HEK293 (cell line): ENCODE results near the gene SLC25A41.

ENCODE experiments used
- CTCF ChIA-PET: fragments of 350-600 bp; formaldehyde crosslinking; extraction: SDS; loops from one replicate; lab custom pipeline; 2021; ENCODE audit warnings: antibody characterized with exemption; lab: Yijun Ruan, JAX
- POLR2A ChIA-PET: fragments of 300-600 bp; formaldehyde crosslinking; extraction: SDS; loops from one replicate; lab custom pipeline; 2020; ENCODE audit warnings: antibody characterized with exemption, inconsistent platforms; lab: Yijun Ruan, JAX
- H3K27ac ChIP-seq: fragments of 200-500 bp; sonication (Bioruptor generic); 2 replicates; pipeline ENCODE4 v1.5.1; 2014; ENCODE audit warnings: low read depth, low read length, control low read depth, inconsistent platforms; ENCODE audit errors: extremely low read depth
- H3K36me3 ChIP-seq, 2 experiments: fragments of 200-500 bp in 1 of 2; sonication (Bioruptor generic) in 1 of 2; 1 replicate in 1 of 2; 2 replicates in 1 of 2; pipeline ENCODE4 v1.5.1; 2014 to 2017; ENCODE audit warnings: inconsistent platforms in 2 of 2, low read length in 2 of 2; ENCODE audit not compliant: control insufficient read depth in 2 of 2, insufficient read depth in 1 of 2
- H3K4me1 ChIP-seq: fragments of 200-500 bp; sonication (Bioruptor generic); 2 replicates; pipeline ENCODE4 v1.5.1; 2014; ENCODE audit warnings: mild to moderate bottlenecking, low read length, inconsistent platforms; ENCODE audit not compliant: control insufficient read depth, insufficient read depth
- H3K4me3 ChIP-seq: 2 replicates; pipeline ENCODE4 v1.5.1; 2011; ENCODE audit warnings: low read depth, mild to moderate bottlenecking, control low read depth, low read length, moderate library complexity
- H3K9me3 ChIP-seq: fragments of 200-500 bp; sonication (Bioruptor generic); 2 replicates; pipeline ENCODE4 v1.5.1; 2014; ENCODE audit warnings: low read depth, low read length, inconsistent platforms; ENCODE audit not compliant: control insufficient read depth, insufficient read depth
- EGR2 ChIP-seq: fragments of 450-650 bp; formaldehyde crosslinking; IDR thresholded peaks from 2 replicates; pipeline ENCODE4 v1.5.1; 2016; ENCODE audit warnings: low read depth, missing biosample characterization, missing genetic modification characterization
- HOXC10 ChIP-seq: sonication (generic); formaldehyde crosslinking; IDR thresholded peaks from 2 replicates; pipeline ENCODE4 v1.8.1; 2023; ENCODE audit warnings: mild to moderate bottlenecking, missing genetic modification reagents
- OVOL3 ChIP-seq: fragments of 450-650 bp; formaldehyde crosslinking; IDR thresholded peaks from 2 replicates; pipeline ENCODE4 v1.5.1; 2016; ENCODE audit warnings: missing biosample characterization, missing genetic modification characterization
- SP3 ChIP-seq: fragments of 450-650 bp; formaldehyde crosslinking; IDR thresholded peaks from 2 replicates; pipeline ENCODE4 v1.5.1; 2016; ENCODE audit warnings: missing biosample characterization, missing genetic modification characterization
- ZBTB8A ChIP-seq: fragments of 450-650 bp; formaldehyde crosslinking; IDR thresholded peaks from 2 replicates; pipeline ENCODE4 v1.5.1; 2016; ENCODE audit warnings: missing biosample characterization, missing genetic modification characterization
- ZFHX2 ChIP-seq: fragments of 450-650 bp; formaldehyde crosslinking; conservative IDR thresholded peaks from 2 replicates; pipeline ENCODE4 v1.5.1; 2016; ENCODE audit warnings: missing biosample characterization, missing genetic modification characterization
- ZIC2 ChIP-seq: fragments of 450-650 bp; formaldehyde crosslinking; IDR thresholded peaks from 2 replicates; pipeline ENCODE4 v1.5.1; 2016; ENCODE audit warnings: missing biosample characterization, missing genetic modification characterization
- ZNF175 ChIP-seq: fragments of 450-650 bp; formaldehyde crosslinking; IDR thresholded peaks from 2 replicates; pipeline ENCODE4 v1.5.1; 2016; ENCODE audit warnings: missing biosample characterization, missing genetic modification characterization
- ZNF266 ChIP-seq: fragments of 450-650 bp; formaldehyde crosslinking; IDR thresholded peaks from 2 replicates; pipeline ENCODE4 v1.5.1; 2016; ENCODE audit warnings: missing biosample characterization, missing genetic modification characterization, low read depth
- ZNF311 ChIP-seq: fragments of 450-650 bp; formaldehyde crosslinking; IDR thresholded peaks from 2 replicates; pipeline ENCODE4 v1.5.1; 2017; ENCODE audit warnings: missing biosample characterization, missing genetic modification characterization, borderline replicate concordance
- ZNF426 ChIP-seq: fragments of 450-650 bp; formaldehyde crosslinking; IDR thresholded peaks from 2 replicates; pipeline ENCODE4 v1.5.1; 2017; ENCODE audit warnings: missing biosample characterization, missing genetic modification characterization, mild to moderate bottlenecking, inconsistent platforms, moderate library complexity
- ZNF433 ChIP-seq: fragments of 450-650 bp; formaldehyde crosslinking; IDR thresholded peaks from 2 replicates; pipeline ENCODE4 v1.5.1; 2016; ENCODE audit warnings: missing biosample characterization, missing genetic modification characterization, low read depth
- ZNF473 ChIP-seq: fragments of 450-650 bp; formaldehyde crosslinking; IDR thresholded peaks from 2 replicates; pipeline ENCODE4 v1.5.1; 2017; ENCODE audit warnings: missing biosample characterization, missing genetic modification characterization
- ZNF555 ChIP-seq: fragments of 450-650 bp; formaldehyde crosslinking; conservative IDR thresholded peaks from 2 replicates; pipeline ENCODE4 v1.5.1; 2017; ENCODE audit warnings: missing biosample characterization, mild to moderate bottlenecking, missing genetic modification characterization, inconsistent platforms
- ZNF623 ChIP-seq: fragments of 450-650 bp; formaldehyde crosslinking; IDR thresholded peaks from 2 replicates; pipeline ENCODE4 v1.5.1; 2016; ENCODE audit warnings: missing biosample characterization, missing genetic modification characterization
- ZNF664 ChIP-seq: fragments of 450-650 bp; formaldehyde crosslinking; IDR thresholded peaks from 2 replicates; pipeline ENCODE4 v1.5.1; 2016; ENCODE audit warnings: missing biosample characterization, missing genetic modification characterization
- ZNF776 ChIP-seq: fragments of 450-650 bp; formaldehyde crosslinking; IDR thresholded peaks from 2 replicates; pipeline ENCODE4 v1.5.0; 2017; ENCODE audit warnings: missing biosample characterization, missing genetic modification characterization, borderline replicate concordance
- ZXDB ChIP-seq: fragments of 450-650 bp; formaldehyde crosslinking; IDR thresholded peaks from 2 replicates; pipeline ENCODE4 v1.5.1; 2016; ENCODE audit warnings: missing biosample characterization, missing genetic modification characterization
- TF ChIP-seq, protein P1 (sequence below): fragments of 450-650 bp; formaldehyde crosslinking; conservative IDR thresholded peaks from 2 replicates; pipeline ENCODE4 v1.5.1; 2016; ENCODE audit warnings: low read depth, missing biosample characterization, missing genetic modification characterization
- TF ChIP-seq, protein P2 (sequence below): fragments of 450-650 bp; formaldehyde crosslinking; IDR thresholded peaks from 2 replicates; pipeline ENCODE4 v1.5.1; 2016; ENCODE audit warnings: missing biosample characterization, missing genetic modification characterization
- TF ChIP-seq, protein P3 (sequence below): fragments of 450-650 bp; formaldehyde crosslinking; IDR thresholded peaks from 2 replicates; pipeline ENCODE4 v1.5.1; 2017; ENCODE audit warnings: missing biosample characterization, missing genetic modification characterization

SLC25A41 gene

DNA sequence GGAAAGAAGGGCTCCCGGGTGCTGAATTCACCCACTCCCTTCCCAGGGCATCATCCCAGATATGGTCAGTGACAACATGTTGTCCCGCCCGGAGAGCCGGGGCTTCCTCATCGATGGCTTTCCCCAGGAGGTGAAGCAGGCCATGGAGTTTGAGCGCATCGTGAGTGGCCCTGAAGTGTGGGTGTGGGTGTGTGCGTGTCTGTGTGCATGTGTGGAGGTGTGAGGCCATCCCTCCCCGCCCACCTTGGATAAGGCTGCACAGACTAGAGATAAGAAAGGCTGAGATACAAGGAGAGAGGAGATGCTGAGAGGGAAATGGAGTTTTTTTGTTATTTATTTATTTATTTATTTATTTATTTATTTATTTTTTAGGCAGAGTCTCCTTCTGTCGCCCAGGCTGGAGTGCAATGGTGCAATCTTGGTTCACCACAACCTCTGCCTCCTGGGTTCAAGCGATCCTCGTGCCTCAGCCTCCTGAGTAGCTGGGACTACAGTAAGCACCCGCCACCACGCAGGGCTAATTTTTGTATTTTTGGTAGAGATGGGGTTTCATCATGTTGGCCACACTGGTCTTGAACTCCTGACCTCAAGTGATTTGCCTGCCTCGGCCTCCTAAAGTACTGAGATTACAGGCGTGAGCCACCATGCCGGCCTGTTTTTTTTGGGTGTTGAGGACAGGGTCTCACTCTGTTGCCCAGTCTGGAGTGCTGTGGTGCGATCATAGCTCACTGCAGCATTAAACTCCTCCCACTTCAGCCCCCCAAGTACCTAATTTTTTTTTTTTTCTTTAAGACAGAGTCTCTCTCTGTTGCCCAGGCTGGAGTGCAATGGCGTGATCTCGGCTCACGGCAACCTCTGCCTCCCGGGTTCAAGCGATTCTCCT lies 33.3 kb downstream of the SLC25A41 start (continued):
- TF ChIP-seq ZNF433 (tag by site-specific recombination) (peak; percentile 87), ZNF664 (tag by site-specific recombination) (peak; percentile 51; the same call in 1 of the 2 replicates), ZFHX2 (peak; percentile 89), ZXDB (peak; percentile 66; the same call in 1 of the 2 replicates), ZNF426 (tag by site-specific recombination) (peak; percentile 75), ZNF623 (peak; percentile 72), ZBTB8A (peak; percentile 72), ZNF555 (tag by site-specific recombination) (peak; percentile 76), OVOL3 (tag by site-specific recombination) (peak; percentile 32; the same call in 1 of the 2 replicates), ZNF266 (tag by site-specific recombination) (peak; percentile 26; the same call in 1 of the 2 replicates), EGR2 (tag by site-specific recombination) (peak; percentile 88)
- TF ChIP-seq, protein P1, sequence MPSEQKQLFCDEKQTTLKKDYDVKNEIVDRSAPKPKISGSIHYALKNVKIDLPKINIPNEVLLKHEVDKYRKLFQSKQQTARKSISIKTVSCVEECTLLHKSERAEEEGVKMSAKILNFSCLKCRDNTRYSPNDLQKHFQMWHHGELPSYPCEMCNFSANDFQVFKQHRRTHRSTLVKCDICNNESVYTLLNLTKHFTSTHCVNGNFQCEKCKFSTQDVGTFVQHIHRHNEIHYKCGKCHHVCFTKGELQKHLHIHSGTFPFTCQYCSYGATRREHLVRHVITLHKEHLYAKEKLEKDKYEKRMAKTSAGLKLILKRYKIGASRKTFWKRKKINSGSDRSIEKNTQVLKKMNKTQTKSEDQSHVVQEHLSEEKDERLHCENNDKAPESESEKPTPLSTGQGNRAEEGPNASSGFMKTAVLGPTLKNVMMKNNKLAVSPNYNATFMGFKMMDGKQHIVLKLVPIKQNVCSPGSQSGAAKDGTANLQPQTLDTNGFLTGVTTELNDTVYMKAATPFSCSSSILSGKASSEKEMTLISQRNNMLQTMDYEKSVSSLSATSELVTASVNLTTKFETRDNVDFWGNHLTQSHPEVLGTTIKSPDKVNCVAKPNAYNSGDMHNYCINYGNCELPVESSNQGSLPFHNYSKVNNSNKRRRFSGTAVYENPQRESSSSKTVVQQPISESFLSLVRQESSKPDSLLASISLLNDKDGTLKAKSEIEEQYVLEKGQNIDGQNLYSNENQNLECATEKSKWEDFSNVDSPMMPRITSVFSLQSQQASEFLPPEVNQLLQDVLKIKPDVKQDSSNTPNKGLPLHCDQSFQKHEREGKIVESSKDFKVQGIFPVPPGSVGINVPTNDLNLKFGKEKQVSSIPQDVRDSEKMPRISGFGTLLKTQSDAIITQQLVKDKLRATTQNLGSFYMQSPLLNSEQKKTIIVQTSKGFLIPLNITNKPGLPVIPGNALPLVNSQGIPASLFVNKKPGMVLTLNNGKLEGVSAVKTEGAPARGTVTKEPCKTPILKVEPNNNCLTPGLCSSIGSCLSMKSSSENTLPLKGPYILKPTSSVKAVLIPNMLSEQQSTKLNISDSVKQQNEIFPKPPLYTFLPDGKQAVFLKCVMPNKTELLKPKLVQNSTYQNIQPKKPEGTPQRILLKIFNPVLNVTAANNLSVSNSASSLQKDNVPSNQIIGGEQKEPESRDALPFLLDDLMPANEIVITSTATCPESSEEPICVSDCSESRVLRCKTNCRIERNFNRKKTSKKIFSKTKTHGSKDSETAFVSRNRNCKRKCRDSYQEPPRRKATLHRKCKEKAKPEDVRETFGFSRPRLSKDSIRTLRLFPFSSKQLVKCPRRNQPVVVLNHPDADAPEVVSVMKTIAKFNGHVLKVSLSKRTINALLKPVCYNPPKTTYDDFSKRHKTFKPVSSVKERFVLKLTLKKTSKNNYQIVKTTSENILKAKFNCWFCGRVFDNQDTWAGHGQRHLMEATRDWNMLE (tag by site-specific recombination) = peak; percentile 91

DNA sequence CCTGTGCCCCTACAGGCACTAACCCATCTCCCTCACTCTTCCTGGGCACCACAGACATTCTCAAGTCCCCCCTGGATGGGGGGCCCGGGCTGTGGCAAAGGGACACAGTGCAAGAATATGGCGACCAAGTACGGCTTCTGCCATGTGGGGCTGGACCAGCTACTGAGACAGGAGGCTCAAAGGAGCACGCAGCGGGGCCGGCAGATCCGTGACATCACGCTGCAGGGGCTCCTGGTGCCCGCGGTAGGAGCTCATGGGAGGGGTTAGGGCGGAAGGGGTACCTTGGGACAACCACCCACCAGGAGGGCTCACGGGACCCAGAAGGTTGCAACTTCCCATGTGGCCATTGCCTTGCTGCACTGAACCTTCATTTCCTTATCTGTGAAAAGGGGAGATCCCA lies 37.3 kb downstream of the SLC25A41 start:
- TF ChIP-seq ZNF776 (no peak), ZNF311 (tag by site-specific recombination) (no peak), HOXC10 (CRISPR knock-in tag) (no peak), ZNF473 (tag by site-specific recombination) (no peak), ZNF175 (tag by site-specific recombination) (no peak), SP3 (no peak), ZIC2 (tag by site-specific recombination) (no peak)
- TF ChIP-seq, protein P2, sequence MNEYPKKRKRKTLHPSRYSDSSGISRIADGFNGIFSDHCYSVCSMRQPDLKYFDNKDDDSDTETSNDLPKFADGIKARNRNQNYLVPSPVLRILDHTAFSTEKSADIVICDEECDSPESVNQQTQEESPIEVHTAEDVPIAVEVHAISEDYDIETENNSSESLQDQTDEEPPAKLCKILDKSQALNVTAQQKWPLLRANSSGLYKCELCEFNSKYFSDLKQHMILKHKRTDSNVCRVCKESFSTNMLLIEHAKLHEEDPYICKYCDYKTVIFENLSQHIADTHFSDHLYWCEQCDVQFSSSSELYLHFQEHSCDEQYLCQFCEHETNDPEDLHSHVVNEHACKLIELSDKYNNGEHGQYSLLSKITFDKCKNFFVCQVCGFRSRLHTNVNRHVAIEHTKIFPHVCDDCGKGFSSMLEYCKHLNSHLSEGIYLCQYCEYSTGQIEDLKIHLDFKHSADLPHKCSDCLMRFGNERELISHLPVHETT (tag by site-specific recombination) = no peak
- TF ChIP-seq, protein P3, sequence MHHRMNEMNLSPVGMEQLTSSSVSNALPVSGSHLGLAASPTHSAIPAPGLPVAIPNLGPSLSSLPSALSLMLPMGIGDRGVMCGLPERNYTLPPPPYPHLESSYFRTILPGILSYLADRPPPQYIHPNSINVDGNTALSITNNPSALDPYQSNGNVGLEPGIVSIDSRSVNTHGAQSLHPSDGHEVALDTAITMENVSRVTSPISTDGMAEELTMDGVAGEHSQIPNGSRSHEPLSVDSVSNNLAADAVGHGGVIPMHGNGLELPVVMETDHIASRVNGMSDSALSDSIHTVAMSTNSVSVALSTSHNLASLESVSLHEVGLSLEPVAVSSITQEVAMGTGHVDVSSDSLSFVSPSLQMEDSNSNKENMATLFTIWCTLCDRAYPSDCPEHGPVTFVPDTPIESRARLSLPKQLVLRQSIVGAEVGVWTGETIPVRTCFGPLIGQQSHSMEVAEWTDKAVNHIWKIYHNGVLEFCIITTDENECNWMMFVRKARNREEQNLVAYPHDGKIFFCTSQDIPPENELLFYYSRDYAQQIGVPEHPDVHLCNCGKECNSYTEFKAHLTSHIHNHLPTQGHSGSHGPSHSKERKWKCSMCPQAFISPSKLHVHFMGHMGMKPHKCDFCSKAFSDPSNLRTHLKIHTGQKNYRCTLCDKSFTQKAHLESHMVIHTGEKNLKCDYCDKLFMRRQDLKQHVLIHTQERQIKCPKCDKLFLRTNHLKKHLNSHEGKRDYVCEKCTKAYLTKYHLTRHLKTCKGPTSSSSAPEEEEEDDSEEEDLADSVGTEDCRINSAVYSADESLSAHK (tag by site-specific recombination) = no peak
- CTCF ChIA-PET = no interaction called here
- H3K36me3 ChIP-seq = peaks cover 3 to 11% of the 10 kb centered on the region in 2 experiments; a peak in 2 of 3 replicates
- H3K4me3 ChIP-seq = no peak overlapping the region
- H3K9me3 ChIP-seq = no peaks in the 10 kb centered on the region
- POLR2A ChIA-PET = interaction anchor here (0.7 kb wide), 1 partner anchor 9 kb away, joined by 3 read pairs; no protein-coding TSS in a partner anchor
- H3K4me1 ChIP-seq = peaks cover 6% of the 10 kb centered on the region
- no peak overlapping the region for H3K27ac ChIP-seq
